GM15510 (cell line): Measurements from ENCODE around the gene PAMR1.

Experiments used
- POLR2A ChIP-seq: IDR thresholded peaks from 3 replicates; pipeline ENCODE4 v1.6.1; 2011; ENCODE audit warnings: borderline replicate concordance; ENCODE audit not compliant: insufficient read length; ENCODE audit errors: extremely low read depth

PAMR1 gene

DNA sequence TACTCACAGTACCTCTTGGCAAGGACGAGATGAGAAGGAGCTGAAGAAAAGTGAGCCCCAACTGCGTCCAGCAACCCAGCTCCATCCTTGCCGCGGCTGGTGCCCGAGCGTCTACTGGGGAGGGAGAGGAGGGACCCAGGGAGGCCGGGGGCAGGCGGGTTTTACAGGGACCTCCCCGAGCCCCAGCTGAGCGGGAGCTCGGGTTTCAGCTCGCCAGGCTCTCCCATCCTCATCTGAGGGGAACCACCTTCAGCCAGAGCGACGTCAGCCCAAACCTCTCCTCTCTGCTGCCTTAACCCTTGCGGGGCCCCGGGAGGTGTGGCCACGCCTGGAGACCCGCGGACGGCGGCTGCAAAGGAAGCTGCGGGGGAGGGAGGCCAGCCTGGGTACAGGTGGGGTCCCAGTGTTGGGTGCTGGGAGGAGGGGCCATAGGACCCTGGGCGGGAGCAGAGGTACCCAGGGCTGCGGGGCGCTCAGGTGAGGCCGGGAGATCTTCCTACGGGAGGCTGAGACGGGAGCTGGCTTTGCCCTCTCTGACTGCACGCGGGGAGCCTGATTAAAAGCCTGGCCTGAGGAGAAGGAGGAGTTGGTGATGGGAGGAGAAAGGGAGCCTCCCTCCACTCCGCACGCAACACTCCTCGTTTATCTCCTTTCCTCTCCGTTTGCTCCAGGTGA is at the start of gene PAMR1:
Gene PAMR1 (minus strand): TSS at position 116 of the 675 bp plus-strand sequence. CDS start 31 bp downstream, at position 85.
- TF ChIP-seq POLR2A = no peak

- no peak for TF ChIP-seq POLR2A
Observed at GRCh38 chr11:35571696-35572095, 46.3 kb upstream of the PAMR1 start.

DNA sequence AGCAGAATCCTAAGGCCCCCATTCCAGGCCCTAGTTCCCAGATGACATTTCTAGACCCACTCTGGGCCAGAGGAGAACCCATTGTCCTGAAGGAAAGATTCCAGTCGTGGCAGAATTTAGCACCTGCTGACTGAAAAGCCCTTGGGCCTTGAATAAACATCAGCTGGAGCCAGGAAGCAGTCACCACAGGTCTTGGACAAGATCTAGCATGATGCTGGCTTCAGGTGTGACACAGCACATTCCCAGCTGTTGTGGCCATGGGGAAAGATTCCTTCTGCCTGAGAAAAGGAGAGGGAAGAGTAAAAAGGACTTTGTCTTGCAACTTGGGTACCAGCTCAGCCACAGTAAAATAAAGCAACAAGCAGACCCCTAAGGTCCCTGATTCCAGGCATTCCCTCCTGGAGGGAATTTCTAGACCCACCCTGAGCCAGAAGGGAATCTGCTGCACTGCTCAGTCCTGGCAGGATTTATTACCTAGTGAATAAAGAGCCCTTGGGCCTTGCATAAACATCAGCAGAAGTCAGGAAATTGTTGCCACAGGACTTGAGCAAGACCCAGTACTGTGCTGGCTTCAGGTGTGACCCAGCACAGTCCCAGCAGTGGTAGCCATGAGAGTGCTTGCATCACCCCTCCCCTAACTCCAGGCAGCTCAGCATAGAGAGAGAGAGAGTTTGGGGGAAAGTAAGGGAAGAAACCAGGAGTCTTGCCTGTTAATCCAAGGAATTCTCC is 42.5 kb upstream of the PAMR1 start:
- no peak for TF ChIP-seq POLR2A

- no peak for TF ChIP-seq POLR2A
Observed at GRCh38 chr11:35566885-35567284, 41.5 kb upstream of the PAMR1 start.

- no peak for TF ChIP-seq POLR2A
Observed at GRCh38 chr11:35566181-35566580, 40.8 kb upstream of the PAMR1 start.

GRCh38 chr11:35564245-35564595 is 38.8 kb upstream of the PAMR1 start:
- TF ChIP-seq POLR2A = no peak

DNA sequence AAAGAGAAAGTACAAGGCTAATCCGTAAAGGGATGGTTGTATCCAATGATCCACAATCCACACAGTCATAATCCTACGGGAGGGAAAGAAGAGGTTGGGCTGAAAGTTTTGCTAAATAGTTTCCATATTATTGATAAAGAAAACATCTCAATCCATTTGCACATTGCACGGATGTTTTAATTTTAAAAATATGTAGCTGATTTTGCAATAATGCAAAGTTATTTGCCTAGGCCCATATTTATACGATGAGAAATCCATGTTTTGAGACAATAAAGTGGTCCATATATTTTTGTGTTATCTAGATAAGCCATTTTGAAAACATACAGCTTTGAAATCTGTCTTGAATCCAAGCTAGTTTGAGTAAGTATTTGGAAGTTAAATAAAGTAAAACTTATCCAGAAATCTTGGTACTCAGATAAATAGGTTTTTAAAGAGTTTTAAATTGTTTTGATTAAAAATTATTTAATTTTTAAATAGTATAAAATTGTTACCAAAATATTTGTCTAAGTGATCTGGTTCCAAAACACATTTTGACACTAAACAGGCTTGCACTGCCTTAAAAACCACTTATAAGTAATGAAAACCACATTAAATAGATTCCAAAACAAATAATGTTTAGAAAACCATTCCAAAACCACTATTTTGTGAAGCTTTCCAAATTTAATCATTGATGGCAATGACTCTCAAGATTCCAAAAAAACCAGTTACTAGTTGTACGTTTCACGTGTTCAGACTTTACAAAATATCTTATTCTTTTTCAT is 38.2 kb upstream of the PAMR1 start:
- TF ChIP-seq POLR2A = no peak

- TF ChIP-seq POLR2A = no peak
Observed at GRCh38 chr11:35559949-35560348, 34.5 kb upstream of the PAMR1 start.

- TF ChIP-seq POLR2A = no peak
Observed at GRCh38 chr11:35558513-35558912, 33.1 kb upstream of the PAMR1 start.

- TF ChIP-seq POLR2A = no peak
Observed at GRCh38 chr11:35555488-35555887, 30.1 kb upstream of the PAMR1 start.

GRCh38 chr11:35554491-35555437 is 29.3 kb upstream of the PAMR1 start:
- no peak for TF ChIP-seq POLR2A

- TF ChIP-seq POLR2A = no peak
Observed at GRCh38 chr11:35553831-35554230, 28.4 kb upstream of the PAMR1 start.

DNA sequence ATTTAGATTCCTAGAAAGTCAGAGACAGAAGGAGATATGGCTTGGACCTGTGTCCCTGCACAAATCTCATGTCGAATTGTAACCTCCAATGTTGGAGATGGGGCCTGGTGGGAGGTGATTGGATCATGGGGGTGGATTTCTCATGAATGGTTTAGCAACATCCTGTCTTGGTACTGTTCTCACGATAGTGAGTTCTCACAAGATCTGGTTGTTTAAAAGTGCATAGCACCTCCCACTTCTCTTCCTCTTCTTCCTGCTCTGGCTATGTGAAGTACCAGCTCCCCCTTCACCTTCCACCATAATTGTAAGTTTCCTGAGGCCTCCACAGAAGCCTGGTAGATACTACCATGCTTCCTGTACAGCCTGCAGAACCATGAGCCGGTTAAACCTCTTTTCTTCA is 27.6 kb upstream of the PAMR1 start:
- no peak for TF ChIP-seq POLR2A

- no peak for TF ChIP-seq POLR2A
Observed at GRCh38 chr11:35552616-35553015, 27.2 kb upstream of the PAMR1 start.
